Activated T-helper 1 cell treated with anti-CD3 and anti-CD28 coated beads, Interleukin-12 subunit alpha, Interleukin-12 subunit beta, Interleukin-2, Interleukin-4 antibody, amounts not matched to agents 30 ng/mL and 10 ng/mL and 1 ng/mL, durations not matched to agents 14 hours and 24 hours and 36 hours (primary cell): ENCODE results near the gene REX1BD. TPM values are rescaled to one million over a fixed set of nuclear protein-coding genes. Genes with fewer than 3 reads are reported as not detected.

Experiments used
- DNase-seq: peaks from one replicate; pipeline ENCODE4 v3.0.0; 2021; ENCODE audit warnings: low spot score
- H3K27ac Mint-ChIP-seq: one replicate; pipeline ENCODE4 v1.8.0; 2021; ENCODE audit warnings: mild to moderate bottlenecking, mixed read lengths
- H3K27me3 Mint-ChIP-seq: one replicate; pipeline ENCODE4 v1.8.0; 2022; ENCODE audit warnings: mild to moderate bottlenecking, moderate library complexity, mixed read lengths; ENCODE audit not compliant: insufficient read depth
- H3K36me3 Mint-ChIP-seq: one replicate; pipeline ENCODE4 v1.8.0; 2021; ENCODE audit warnings: low read depth, mixed read lengths
- H3K4me1 Mint-ChIP-seq: one replicate; pipeline ENCODE4 v1.8.0; 2021; ENCODE audit warnings: low read depth, mixed read lengths
- H3K4me3 Mint-ChIP-seq: one replicate; pipeline ENCODE4 v1.8.0; 2021; ENCODE audit warnings: mild to moderate bottlenecking, moderate library complexity, mixed read lengths
- H3K9me3 Mint-ChIP-seq: one replicate; pipeline ENCODE4 v1.8.0; 2021; ENCODE audit warnings: mixed read lengths
- intact Hi-C: fragments of 100-400 bp; cut with micrococcal nuclease; formaldehyde crosslinking; loops from one replicate; pipeline ENCODE4 v1.15.1; 2024
- total RNA-seq: library from RNA; stranded (reverse); gene quantifications from 2 replicates; pipeline ENCODE4 v1.2.3, GENCODE V29; 2022

REX1BD gene
- total RNA-seq, 1 donor from 2014 or later = 134 TPM

GRCh38 chr19:18558604-18559003, 30.0 kb upstream of the REX1BD start:
- no peak for DNase-seq
- Mint-ChIP-seq H3K36me3 (peaks cover 18% of the 10 kb centered on the region), H3K9me3 (no peaks in the 10 kb centered on the region), H3K27me3 (no peaks in the 10 kb centered on the region), H3K4me3 (peak overlapping the region; percentile 93), H3K4me1 (peaks cover 20% of the 10 kb centered on the region), H3K27ac (peak overlapping the region; percentile 92)
- intact Hi-C loops = loop anchor here (5.0 kb wide), 2 partner anchors 274 to 634 kb away; partner anchors contain the start of genes BORCS8, RFXANK and UPF1

GRCh38 chr19:18559685-18560084, 28.9 kb upstream of the REX1BD start:
- intact Hi-C loops = loop anchor here (5.0 kb wide), 2 partner anchors 273 to 633 kb away; partner anchors contain the start of genes BORCS8, RFXANK and UPF1
- Mint-ChIP-seq H3K9me3 (no peaks in the 10 kb centered on the region), H3K4me1 (peaks cover 20% of the 10 kb centered on the region), H3K36me3 (peaks cover 24% of the 10 kb centered on the region), H3K4me3 (peak overlapping the region; percentile 93), H3K27me3 (no peaks in the 10 kb centered on the region), H3K27ac (peak overlapping the region; percentile 55)
- no peak for DNase-seq

- H3K27ac Mint-ChIP-seq = no peak overlapping the region
- no peaks in the 10 kb centered on the region for H3K9me3 Mint-ChIP-seq
- intact Hi-C loops = no loop called here
- no peak overlapping the region for H3K4me3 Mint-ChIP-seq
- DNase-seq = no peak
- H3K36me3 Mint-ChIP-seq = peaks cover 25% of the 10 kb centered on the region
- H3K27me3 Mint-ChIP-seq = no peaks in the 10 kb centered on the region
- peaks cover 20% of the 10 kb centered on the region for H3K4me1 Mint-ChIP-seq
These were observed 26.5 kb upstream of the REX1BD start for GRCh38 chr19:18562086-18562485.

- peaks cover 6% of the 10 kb centered on the region for H3K4me1 Mint-ChIP-seq
- intact Hi-C loops = no loop called here
- H3K27me3 Mint-ChIP-seq = no peaks in the 10 kb centered on the region
- H3K27ac Mint-ChIP-seq = no peak overlapping the region
- H3K9me3 Mint-ChIP-seq = no peaks in the 10 kb centered on the region
- H3K36me3 Mint-ChIP-seq = peaks cover 32% of the 10 kb centered on the region
- no peak for DNase-seq
- H3K4me3 Mint-ChIP-seq = no peak overlapping the region
These were observed 21.6 kb upstream of the REX1BD start for GRCh38 chr19:18566953-18567352.

GRCh38 chr19:18568367-18568766, 20.2 kb upstream of the REX1BD start:
- no peak overlapping the region for H3K4me3 Mint-ChIP-seq
- intact Hi-C loops = no loop called here
- no peaks in the 10 kb centered on the region for H3K9me3 Mint-ChIP-seq
- H3K36me3 Mint-ChIP-seq = peaks cover 37% of the 10 kb centered on the region
- no peak overlapping the region for H3K27ac Mint-ChIP-seq
- no peaks in the 10 kb centered on the region for H3K27me3 Mint-ChIP-seq
- DNase-seq = no peak
- H3K4me1 Mint-ChIP-seq = peaks cover 18% of the 10 kb centered on the region

- H3K4me3 Mint-ChIP-seq = peak within 1 kb of the TSS; percentile 91
- no peaks in the 10 kb centered on the region for H3K27me3 Mint-ChIP-seq
- H3K27ac Mint-ChIP-seq = peak within 1 kb of the TSS; percentile 98
- intact Hi-C loops = loop anchor here (1.0 to 5.0 kb wide), 8 partner anchors 14 to 348 kb away; partner anchors contain the start of genes COPE, DDX49, ELL and KLHL26
- peaks cover 52% of the 10 kb centered on the region for H3K36me3 Mint-ChIP-seq
- peaks cover 27% of the 10 kb centered on the region for H3K4me1 Mint-ChIP-seq
- DNase-seq = peak; percentile 99
- H3K9me3 Mint-ChIP-seq = no peaks in the 10 kb centered on the region
These were observed 16.8 kb upstream of the REX1BD start, which contains the start of gene UBA52 for GRCh38 chr19:18571564-18572344. Gene UBA52, plus strand, starts transcription at chr19:18571857. Its CDS starts 1,444 bp downstream, at chr19:18573301.

GRCh38 chr19:18574691-18575291, 13.8 kb upstream of the REX1BD start:
- Mint-ChIP-seq H3K27ac (no peak overlapping the region), H3K4me1 (peaks cover 32% of the 10 kb centered on the region), H3K9me3 (no peaks in the 10 kb centered on the region), H3K36me3 (peaks cover 54% of the 10 kb centered on the region), H3K27me3 (no peaks in the 10 kb centered on the region), H3K4me3 (peak overlapping the region; percentile 15)
- intact Hi-C loops = loop anchor here (5.0 kb wide), 3 partner anchors 63 to 258 kb away; partner anchors contain the start of genes KLHL26 and UPF1
- no peak for DNase-seq

GRCh38 chr19:18576383-18576782, 12.2 kb upstream of the REX1BD start:
- Mint-ChIP-seq H3K27me3 (no peaks in the 10 kb centered on the region), H3K27ac (no peak overlapping the region), H3K9me3 (no peaks in the 10 kb centered on the region), H3K4me3 (no peak overlapping the region), H3K36me3 (peaks cover 49% of the 10 kb centered on the region), H3K4me1 (peaks cover 28% of the 10 kb centered on the region)
- no peak for DNase-seq
- intact Hi-C loops = no loop called here

GRCh38 chr19:18577365-18577914, 11.2 kb upstream of the REX1BD start:
- no peaks in the 10 kb centered on the region for H3K9me3 Mint-ChIP-seq
- intact Hi-C loops = no loop called here
- H3K27ac Mint-ChIP-seq = no peak overlapping the region
- no peak overlapping the region for H3K4me3 Mint-ChIP-seq
- no peaks in the 10 kb centered on the region for H3K27me3 Mint-ChIP-seq
- DNase-seq = no peak
- peaks cover 46% of the 10 kb centered on the region for H3K36me3 Mint-ChIP-seq
- peaks cover 23% of the 10 kb centered on the region for H3K4me1 Mint-ChIP-seq

- H3K27ac Mint-ChIP-seq = no peak overlapping the region
- DNase-seq = no peak
- peaks cover 23% of the 10 kb centered on the region for H3K36me3 Mint-ChIP-seq
- no peaks in the 10 kb centered on the region for H3K27me3 Mint-ChIP-seq
- intact Hi-C loops = no loop called here
- H3K4me1 Mint-ChIP-seq = peaks cover 14% of the 10 kb centered on the region
- H3K4me3 Mint-ChIP-seq = no peak overlapping the region
- no peaks in the 10 kb centered on the region for H3K9me3 Mint-ChIP-seq
These were observed 8.3 kb upstream of the REX1BD start for GRCh38 chr19:18580311-18580710.

GRCh38 chr19:18586306-18586705, 2.3 kb upstream of the REX1BD start:
- H3K9me3 Mint-ChIP-seq = no peaks in the 10 kb centered on the region
- H3K27ac Mint-ChIP-seq = peak overlapping the region; percentile 84
- intact Hi-C loops = loop anchor here (5.0 kb wide), 3 partner anchors 96 to 246 kb away; partner anchors contain the start of genes CRTC1 and UPF1
- H3K27me3 Mint-ChIP-seq = no peaks in the 10 kb centered on the region
- peak overlapping the region; percentile 45 for H3K4me3 Mint-ChIP-seq
- peaks cover 15% of the 10 kb centered on the region for H3K36me3 Mint-ChIP-seq
- H3K4me1 Mint-ChIP-seq = peaks cover 43% of the 10 kb centered on the region
- DNase-seq = no peak

GRCh38 chr19:18587561-18587960, 1.0 kb upstream of the REX1BD start:
- intact Hi-C loops = loop anchor here (5.0 kb wide), 3 partner anchors 95 to 245 kb away; partner anchors contain the start of genes CRTC1 and UPF1
- peak overlapping the region; percentile 90 for H3K27ac Mint-ChIP-seq
- H3K36me3 Mint-ChIP-seq = peaks cover 18% of the 10 kb centered on the region
- H3K4me1 Mint-ChIP-seq = peaks cover 43% of the 10 kb centered on the region
- H3K27me3 Mint-ChIP-seq = no peaks in the 10 kb centered on the region
- peak overlapping the region; percentile 90 for H3K4me3 Mint-ChIP-seq
- no peaks in the 10 kb centered on the region for H3K9me3 Mint-ChIP-seq
- no peak for DNase-seq
